ENCODE measurements around the gene LGALS7B.
"Not testable (repeated sequence)": the region's sequence is repeated elsewhere in the genome, so short reads cannot be mapped to it uniquely, and the experiment has no call there.

LGALS7B gene

GRCh38 chr19:38797781-38798180, 8.8 kb downstream of the LGALS7B start:
- not testable (repeated sequence) for DNase-seq

GRCh38 chr19:38799104-38799503, 10.1 kb downstream of the LGALS7B start:
- DNase-seq: no peak

- no peak for DNase-seq
Observed at GRCh38 chr19:38800577-38801347, 11.8 kb downstream of the LGALS7B start.

- no peak for DNase-seq
Observed at GRCh38 chr19:38801359-38802095, 12.5 kb downstream of the LGALS7B start.

GRCh38 chr19:38803543-38803942, 14.5 kb downstream of the LGALS7B start:
- no peak for DNase-seq

GRCh38 chr19:38805180-38805579, 16.2 kb downstream of the LGALS7B start:
- no peak for DNase-seq

GRCh38 chr19:38806371-38806770, 17.4 kb downstream of the LGALS7B start:
- no peak for DNase-seq

- DNase-seq: not testable (repeated sequence)
Observed at GRCh38 chr19:38807374-38808098, 18.5 kb downstream of the LGALS7B start.

- no peak for DNase-seq
Observed at GRCh38 chr19:38808741-38809140, 19.7 kb downstream of the LGALS7B start.

- no peak for DNase-seq
Observed at GRCh38 chr19:38809592-38810252, 20.7 kb downstream of the LGALS7B start.

- DNase-seq: no peak
Observed at GRCh38 chr19:38812009-38812840, 23.2 kb downstream of the LGALS7B start.

- DNase-seq: no peak
Observed at GRCh38 chr19:38812841-38813320, 23.9 kb downstream of the LGALS7B start, which contains the start of gene LGALS4. LGALS4 (minus strand) TSS chr19:38812945; CDS start chr19:38812886, 59 bp downstream.

- DNase-seq: no peak
Observed at GRCh38 chr19:38813323-38813722, 24.3 kb downstream of the LGALS7B start.

GRCh38 chr19:38813932-38814331, 24.9 kb downstream of the LGALS7B start:
- DNase-seq: not testable (repeated sequence)

GRCh38 chr19:38815059-38816001, 26.3 kb downstream of the LGALS7B start:
- no peak for DNase-seq

- no peak for DNase-seq
Observed at GRCh38 chr19:38816131-38816750, 27.2 kb downstream of the LGALS7B start.

- DNase-seq: no peak
Observed at GRCh38 chr19:38817081-38817480, 28.1 kb downstream of the LGALS7B start.

- DNase-seq: no peak
Observed at GRCh38 chr19:38819231-38819920, 30.4 kb downstream of the LGALS7B start.

- DNase-seq: not testable (repeated sequence)
Observed at GRCh38 chr19:38821230-38821825, 32.3 kb downstream of the LGALS7B start.

All from stimulated activated CD4-positive, alpha-beta T cell treated with anti-CD3 and anti-CD28 coated beads, Interleukin-1b, Interleukin-23, amount 100 ng/mL, for 48 hours (primary cell).